Activated naive CD8-positive, alpha-beta T cell treated with anti-CD3 and anti-CD28 coated beads, Interleukin-2, amount 10 ng/mL, durations not matched to agents 7 days and 5 days (primary cell): Measurements from ENCODE around the gene CENPQ. TPM values are rescaled to one million over a fixed set of nuclear protein-coding genes. Genes with fewer than 3 reads are reported as not detected.

Experiments
- ATAC-seq: fragments of 150-1000 bp; cut with Tn5 transposase; one replicate; pipeline ENCODE4 v1.10.0; 2021; ENCODE audit warnings: low read depth, moderate library complexity
- POLR2A ChIA-PET: fragments of 350-600 bp; sonication (Branson Sonifier 250); formaldehyde crosslinking; loops from one replicate; lab custom pipeline; 2021; ENCODE audit warnings: antibody characterized with exemption; lab: Charles Lee
- DNase-seq: peaks from one replicate; pipeline ENCODE4 v3.0.0; 2021
- H3K27ac Mint-ChIP-seq: one replicate; pipeline ENCODE4 v1.8.0; 2022; ENCODE audit warnings: mild to moderate bottlenecking, mixed read lengths
- H3K27me3 Mint-ChIP-seq: one replicate; pipeline ENCODE4 v1.8.0; 2022; ENCODE audit warnings: mild to moderate bottlenecking, moderate library complexity, mixed read lengths
- H3K36me3 Mint-ChIP-seq: one replicate; pipeline ENCODE4 v1.8.0; 2021; ENCODE audit warnings: mild to moderate bottlenecking, mixed read lengths
- H3K4me1 Mint-ChIP-seq: one replicate; pipeline ENCODE4 v1.8.0; 2021; ENCODE audit warnings: mixed read lengths
- H3K4me3 Mint-ChIP-seq: one replicate; pipeline ENCODE4 v1.8.0; 2022; ENCODE audit warnings: mild to moderate bottlenecking, moderate library complexity, mixed read lengths
- H3K9me3 Mint-ChIP-seq: one replicate; pipeline ENCODE4 v1.8.0; 2021; ENCODE audit warnings: mixed read lengths
- total RNA-seq, 2 experiments: library from RNA; stranded (reverse); gene quantifications; one replicate each; pipeline ENCODE4 v1.2.3, GENCODE V29; 2021

Gene CENPQ, protein sequence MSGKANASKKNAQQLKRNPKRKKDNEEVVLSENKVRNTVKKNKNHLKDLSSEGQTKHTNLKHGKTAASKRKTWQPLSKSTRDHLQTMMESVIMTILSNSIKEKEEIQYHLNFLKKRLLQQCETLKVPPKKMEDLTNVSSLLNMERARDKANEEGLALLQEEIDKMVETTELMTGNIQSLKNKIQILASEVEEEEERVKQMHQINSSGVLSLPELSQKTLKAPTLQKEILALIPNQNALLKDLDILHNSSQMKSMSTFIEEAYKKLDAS
- 10 to 100 TPM; 14.4 to 14.5 TPM for total RNA-seq

DNA sequence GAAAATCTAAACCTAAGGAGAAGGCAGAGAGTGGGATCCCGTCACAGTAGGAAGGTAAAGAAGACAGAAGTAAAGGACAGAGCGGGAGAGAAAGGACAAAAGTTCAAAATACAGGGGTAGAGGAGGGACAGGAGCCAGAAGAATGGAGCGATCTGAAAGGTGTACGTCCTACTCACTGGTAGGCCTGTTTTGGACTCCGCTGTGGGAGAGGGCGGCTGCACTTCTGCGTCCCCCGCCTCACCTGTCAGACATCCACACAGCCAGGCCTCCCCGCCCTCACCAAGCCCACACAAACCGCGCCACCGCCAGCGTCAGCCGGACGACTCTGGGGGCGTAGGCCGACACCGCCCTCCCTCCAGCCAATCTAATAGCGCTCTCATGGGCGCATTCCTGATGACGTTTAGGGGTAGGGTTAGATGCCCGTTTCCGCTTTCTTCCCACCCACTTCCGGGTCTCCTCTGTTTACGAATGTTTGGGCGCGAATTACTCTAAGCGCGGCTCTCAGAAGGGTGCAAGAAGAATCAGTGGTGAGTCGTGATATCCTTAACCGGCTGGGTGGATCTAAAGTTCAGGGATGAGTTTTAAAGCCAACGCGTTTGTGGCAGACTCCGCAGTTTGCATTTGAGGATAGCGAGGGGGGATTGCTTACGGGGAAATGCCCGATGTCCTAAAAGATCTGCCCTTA, at the start of gene CENPQ, which contains the start of gene MMUT:
Gene CENPQ (plus strand): TSS at position 444 of the 685 bp plus-strand sequence. CDS start 6,807 bp downstream, outside the sequence.
Gene MMUT (minus strand): TSS at position 327 of the 685 bp plus-strand sequence. CDS start 3,787 bp downstream, outside the sequence.
- Mint-ChIP-seq H3K27ac (peak within 1 kb of the TSS; percentile 98), H3K27me3 (no peaks in the 10 kb centered on the region), H3K4me3 (peak within 1 kb of the TSS; percentile 99), H3K36me3 (peaks cover 14% of the 10 kb centered on the region), H3K4me1 (peaks cover 28% of the 10 kb centered on the region), H3K9me3 (no peaks in the 10 kb centered on the region)
- POLR2A ChIA-PET, result no interaction called here
- peak; percentile 93 for DNase-seq
- peak; percentile 99 for ATAC-seq

DNA sequence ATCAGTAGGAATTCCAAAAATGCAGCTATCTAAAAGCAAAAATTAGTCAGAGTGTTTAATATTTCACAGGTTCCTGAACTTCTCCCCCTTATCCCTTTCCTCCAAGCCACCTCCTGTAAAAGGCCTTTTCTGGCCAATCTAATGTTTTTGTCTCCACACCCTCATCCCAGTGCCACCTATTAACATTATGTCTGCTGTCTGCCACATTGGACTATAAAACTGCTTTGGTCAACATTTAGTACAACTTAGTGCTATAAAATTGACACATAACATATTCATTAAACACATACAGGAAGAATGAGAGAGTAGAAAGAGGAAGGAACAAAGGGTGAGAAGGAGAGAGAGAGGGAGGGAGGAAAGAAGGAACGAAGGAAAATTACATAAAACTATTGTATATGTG, 47.8 kb upstream of the CENPQ start:
- Mint-ChIP-seq H3K27me3 (peaks cover 23% of the 10 kb centered on the region), H3K9me3 (no peaks in the 10 kb centered on the region), H3K36me3 (no peaks in the 10 kb centered on the region), H3K4me3 (no peak overlapping the region), H3K27ac (no peak overlapping the region), H3K4me1 (no peaks in the 10 kb centered on the region)
- POLR2A ChIA-PET, result no interaction called here
- no peak for ATAC-seq
- no peak for DNase-seq

DNA sequence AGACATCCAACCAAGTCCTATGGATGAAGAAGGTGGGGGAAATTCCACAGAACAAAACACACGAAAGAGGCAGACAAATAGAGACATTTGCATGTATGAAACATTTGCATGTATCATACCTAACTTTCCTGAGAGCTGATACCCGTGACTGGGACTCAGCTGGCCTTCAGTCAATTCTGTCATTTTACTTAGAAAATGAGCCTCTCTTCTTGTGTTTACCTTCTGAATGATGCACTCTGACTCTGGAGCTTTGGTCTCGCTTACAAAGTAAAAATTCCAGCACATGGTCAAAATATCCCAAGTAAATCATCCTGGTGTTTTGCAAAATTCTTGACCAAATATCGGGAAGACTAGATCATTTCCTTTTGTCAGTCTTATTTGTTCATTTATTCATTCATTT, 47.0 kb upstream of the CENPQ start:
- H3K36me3 Mint-ChIP-seq, result no peaks in the 10 kb centered on the region
- no peak for DNase-seq
- H3K4me3 Mint-ChIP-seq, result no peak overlapping the region
- peaks cover 28% of the 10 kb centered on the region for H3K27me3 Mint-ChIP-seq
- POLR2A ChIA-PET, result no interaction called here
- no peaks in the 10 kb centered on the region for H3K4me1 Mint-ChIP-seq
- ATAC-seq, result no peak
- no peak overlapping the region for H3K27ac Mint-ChIP-seq
- no peaks in the 10 kb centered on the region for H3K9me3 Mint-ChIP-seq

DNA sequence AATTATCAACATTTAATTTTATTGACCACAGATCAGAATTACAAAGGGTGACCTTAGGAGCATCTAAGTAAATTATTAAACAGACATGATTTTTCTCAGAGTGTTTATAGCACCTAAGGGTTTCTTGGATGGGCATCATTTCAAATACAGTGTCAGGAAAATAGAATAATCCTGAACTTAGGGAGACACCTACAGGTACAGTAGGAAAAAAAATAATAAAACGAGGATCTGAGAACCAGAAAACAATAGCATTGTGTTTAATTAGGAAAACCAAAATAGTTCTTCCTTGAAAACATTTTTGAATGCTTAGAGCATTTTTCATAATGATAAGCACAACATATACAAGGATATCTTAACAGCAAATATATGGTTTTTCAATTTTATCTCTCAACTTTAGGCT, 39.4 kb upstream of the CENPQ start:
- Mint-ChIP-seq H3K36me3 (no peaks in the 10 kb centered on the region), H3K27ac (no peak overlapping the region), H3K4me3 (no peak overlapping the region), H3K4me1 (no peaks in the 10 kb centered on the region), H3K9me3 (no peaks in the 10 kb centered on the region), H3K27me3 (peaks cover 16% of the 10 kb centered on the region)
- DNase-seq (no peak), ATAC-seq (no peak)
- POLR2A ChIA-PET, result no interaction called here

DNA sequence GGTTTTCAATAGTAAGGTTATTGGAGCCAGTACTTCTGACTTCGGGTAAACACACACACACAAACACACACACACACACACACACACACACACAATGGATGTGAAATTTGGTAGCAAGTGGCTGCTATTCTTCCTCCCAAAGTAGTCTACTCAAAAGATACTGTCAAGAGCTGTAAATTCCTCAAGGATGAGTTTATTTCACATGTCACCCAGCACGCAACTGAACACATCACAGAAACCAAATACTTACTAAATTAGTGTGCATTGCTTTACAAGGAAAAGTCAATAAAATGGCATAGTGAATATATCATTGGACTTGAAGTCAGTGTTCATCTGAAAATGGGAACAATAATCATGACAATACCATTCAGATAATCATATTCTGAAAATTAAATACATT, 33.0 kb upstream of the CENPQ start:
- H3K27ac Mint-ChIP-seq, result no peak overlapping the region
- no peaks in the 10 kb centered on the region for H3K9me3 Mint-ChIP-seq
- H3K36me3 Mint-ChIP-seq, result peaks cover 12% of the 10 kb centered on the region
- H3K4me1 Mint-ChIP-seq, result no peaks in the 10 kb centered on the region
- ATAC-seq, result no peak
- POLR2A ChIA-PET, result no interaction called here
- DNase-seq, result no peak
- no peaks in the 10 kb centered on the region for H3K27me3 Mint-ChIP-seq
- no peak overlapping the region for H3K4me3 Mint-ChIP-seq

DNA sequence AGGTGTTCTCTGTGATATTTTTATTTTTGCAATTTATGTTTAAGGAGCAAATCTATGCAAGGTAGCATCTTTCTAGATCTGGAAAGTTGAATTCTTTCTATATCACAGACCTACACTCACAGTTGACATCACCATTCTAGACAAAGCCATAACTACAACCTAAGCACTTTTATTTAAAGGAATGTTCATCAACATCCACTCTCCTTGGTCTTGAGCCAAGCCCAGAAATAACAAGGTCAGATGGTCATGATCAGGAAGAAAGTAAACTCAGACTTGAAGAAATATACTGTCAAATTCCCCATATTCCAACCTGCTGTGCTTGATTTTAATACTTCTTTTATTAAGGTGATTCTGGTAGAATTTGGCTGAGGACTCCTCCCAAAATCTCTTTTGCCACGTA, 32.3 kb upstream of the CENPQ start:
- Mint-ChIP-seq H3K4me3 (no peak overlapping the region), H3K27me3 (no peaks in the 10 kb centered on the region), H3K36me3 (peaks cover 14% of the 10 kb centered on the region), H3K4me1 (no peaks in the 10 kb centered on the region), H3K27ac (no peak overlapping the region), H3K9me3 (no peaks in the 10 kb centered on the region)
- DNase-seq (no peak), ATAC-seq (no peak)
- POLR2A ChIA-PET, result no interaction called here

DNA sequence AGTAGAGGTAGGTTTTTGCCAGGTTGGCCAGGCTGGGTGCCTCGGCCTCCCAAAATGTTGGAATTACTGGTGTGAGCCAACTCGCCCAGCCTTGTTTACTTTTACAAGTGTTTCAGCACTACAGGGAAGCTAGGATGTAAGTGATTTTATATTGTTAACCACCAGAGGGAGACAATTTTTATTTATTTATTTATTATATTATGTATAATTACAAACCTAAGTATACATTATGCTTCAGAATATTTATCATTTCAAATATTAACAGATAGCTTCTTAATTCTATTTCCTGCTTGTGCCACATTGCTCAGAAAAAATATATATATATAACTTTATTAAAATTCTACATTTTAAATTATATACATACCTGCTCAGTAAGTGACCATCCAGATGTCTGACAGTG, 9.9 kb upstream of the CENPQ start:
- ATAC-seq (no peak), DNase-seq (no peak)
- no peak overlapping the region for H3K4me3 Mint-ChIP-seq
- H3K36me3 Mint-ChIP-seq, result peaks cover 6% of the 10 kb centered on the region
- H3K9me3 Mint-ChIP-seq, result no peaks in the 10 kb centered on the region
- POLR2A ChIA-PET, result no interaction called here
- no peaks in the 10 kb centered on the region for H3K27me3 Mint-ChIP-seq
- no peak overlapping the region for H3K27ac Mint-ChIP-seq
- peaks cover 2% of the 10 kb centered on the region for H3K4me1 Mint-ChIP-seq

DNA sequence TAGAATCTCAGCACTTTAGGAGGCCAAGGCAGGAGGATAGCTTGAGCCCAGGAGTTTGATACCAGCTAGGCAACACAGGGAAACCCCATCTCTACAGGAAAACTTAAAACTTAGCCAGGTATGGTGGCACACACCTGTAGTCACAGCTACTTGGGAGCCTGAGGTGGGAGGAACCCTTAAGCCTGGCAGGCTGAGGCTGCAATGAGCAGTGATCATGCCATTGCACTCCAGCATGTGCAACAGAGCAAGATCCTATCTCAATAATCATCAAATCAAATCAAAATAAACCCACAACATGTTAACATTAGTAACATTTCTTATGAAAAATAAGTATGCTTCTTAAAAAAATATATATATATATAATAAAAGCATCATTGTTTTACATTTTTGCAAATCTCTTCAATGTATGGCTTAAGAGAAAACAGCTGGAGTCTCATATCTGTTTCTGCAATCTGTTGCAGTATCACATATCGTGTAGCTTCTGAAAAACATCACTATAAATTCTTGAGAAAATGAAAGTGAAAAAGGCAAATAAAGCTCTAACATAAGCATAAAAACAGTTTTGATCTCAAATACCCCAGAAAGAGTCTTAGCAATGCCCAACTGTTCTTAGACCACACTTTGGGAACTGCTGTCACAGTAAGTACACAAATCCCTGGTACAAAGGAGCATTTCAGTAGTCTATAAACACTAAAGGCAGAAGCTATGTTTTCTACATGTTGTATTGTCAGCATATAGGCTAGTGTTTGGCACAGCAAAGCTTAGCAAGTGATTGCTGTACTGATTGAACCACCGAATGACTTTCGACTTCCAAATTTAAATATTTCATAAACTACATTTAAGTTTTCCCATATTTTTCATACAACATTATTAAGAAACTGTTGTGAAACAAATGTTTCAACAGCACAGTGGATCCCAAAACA, 8.1 kb upstream of the CENPQ start:
- Mint-ChIP-seq H3K27ac (no peak overlapping the region), H3K36me3 (peaks cover 6% of the 10 kb centered on the region), H3K4me1 (peaks cover 2% of the 10 kb centered on the region), H3K9me3 (no peaks in the 10 kb centered on the region), H3K4me3 (no peak overlapping the region), H3K27me3 (no peaks in the 10 kb centered on the region)
- no peak for DNase-seq
- no peak for ATAC-seq
- POLR2A ChIA-PET, result no interaction called here

DNA sequence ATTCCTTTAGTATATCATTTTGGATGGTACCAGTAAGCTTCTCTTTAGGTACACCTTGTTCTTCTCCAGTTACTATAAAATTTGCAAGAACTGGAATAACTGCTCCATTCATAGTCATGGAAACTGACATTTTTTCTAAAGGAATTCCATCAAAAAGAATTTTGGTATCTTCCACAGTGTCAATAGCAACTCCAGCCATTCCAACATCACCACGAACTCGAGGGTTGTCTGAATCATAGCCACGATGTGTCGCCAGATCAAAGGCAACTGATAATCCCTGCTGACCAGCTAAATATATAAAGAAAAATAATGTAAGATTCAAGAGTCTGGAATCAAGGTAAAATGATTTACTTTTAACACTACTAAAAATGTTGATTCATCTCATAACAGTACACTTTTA, 5.4 kb upstream of the CENPQ start:
- Mint-ChIP-seq H3K9me3 (no peaks in the 10 kb centered on the region), H3K4me3 (no peak overlapping the region), H3K36me3 (peaks cover 3% of the 10 kb centered on the region), H3K27me3 (no peaks in the 10 kb centered on the region), H3K4me1 (peaks cover 10% of the 10 kb centered on the region), H3K27ac (no peak overlapping the region)
- POLR2A ChIA-PET, result no interaction called here
- DNase-seq, result no peak
- no peak for ATAC-seq

DNA sequence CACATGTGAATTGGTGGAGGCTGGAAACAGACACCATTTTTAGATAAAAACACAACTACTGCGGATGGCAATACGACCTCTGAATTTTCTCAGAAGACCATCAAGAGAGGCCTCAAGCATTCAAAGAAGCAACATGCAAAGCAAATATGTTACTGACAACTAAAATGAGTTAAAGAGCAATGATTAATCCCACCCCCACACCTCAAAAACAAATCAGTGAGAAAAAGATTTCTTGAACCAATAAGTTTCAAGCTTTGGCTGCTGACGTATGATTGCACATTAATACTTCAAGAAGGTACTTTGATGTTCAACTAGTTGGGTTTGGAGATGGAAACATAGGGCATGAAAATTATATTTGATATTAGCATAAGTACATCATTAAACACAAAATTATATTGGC, 1.1 kb upstream of the CENPQ start:
- POLR2A ChIA-PET, result no interaction called here
- H3K27ac Mint-ChIP-seq, result peak overlapping the region; percentile 98
- DNase-seq (no peak), ATAC-seq (no peak)
- H3K4me3 Mint-ChIP-seq, result peak overlapping the region; percentile 99
- H3K36me3 Mint-ChIP-seq, result peaks cover 11% of the 10 kb centered on the region
- no peaks in the 10 kb centered on the region for H3K27me3 Mint-ChIP-seq
- H3K4me1 Mint-ChIP-seq, result peaks cover 26% of the 10 kb centered on the region
- no peaks in the 10 kb centered on the region for H3K9me3 Mint-ChIP-seq

DNA sequence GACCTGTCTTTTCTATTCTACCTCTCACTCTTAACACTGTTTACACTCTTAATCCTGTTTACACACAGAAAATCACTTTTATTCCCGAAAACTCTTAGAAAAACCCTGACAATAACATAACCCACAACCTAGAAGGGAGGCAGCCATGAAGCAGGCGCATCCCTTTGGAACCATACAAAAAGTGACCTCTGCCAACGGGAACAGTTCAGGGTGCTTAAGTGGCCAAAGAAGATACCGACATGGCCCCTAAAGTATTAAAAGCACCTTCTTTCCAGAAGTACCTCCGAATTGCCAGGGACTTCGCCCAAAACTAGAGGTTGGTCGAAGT, 607 bp upstream of the CENPQ start:
- peak overlapping the region; percentile 99 for H3K4me3 Mint-ChIP-seq
- peak overlapping the region; percentile 98 for H3K27ac Mint-ChIP-seq
- peaks cover 11% of the 10 kb centered on the region for H3K36me3 Mint-ChIP-seq
- POLR2A ChIA-PET, result no interaction called here
- H3K4me1 Mint-ChIP-seq, result peaks cover 26% of the 10 kb centered on the region
- no peaks in the 10 kb centered on the region for H3K9me3 Mint-ChIP-seq
- H3K27me3 Mint-ChIP-seq, result no peaks in the 10 kb centered on the region
- DNase-seq, result no peak
- ATAC-seq, result peak; percentile 8

DNA sequence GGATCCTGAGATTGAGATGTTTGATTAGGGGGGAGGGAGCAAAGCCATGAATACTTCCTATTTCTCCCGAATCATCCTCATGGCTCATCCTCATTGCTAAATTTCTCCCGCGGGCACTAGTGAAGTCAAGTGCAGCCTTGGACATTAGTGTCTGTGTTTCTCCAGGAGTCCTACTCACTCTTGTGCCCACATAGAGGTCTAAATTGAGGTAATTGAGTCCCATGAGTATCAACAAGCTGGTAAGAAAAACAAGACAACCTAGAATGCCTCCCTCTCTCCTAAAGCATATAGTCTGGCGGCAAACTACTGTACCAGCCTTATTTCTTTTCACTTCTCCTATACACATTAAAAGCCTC, 420 bp downstream of the CENPQ start:
- Mint-ChIP-seq H3K36me3 (peaks cover 14% of the 10 kb centered on the region), H3K27ac (peak overlapping the region; percentile 98), H3K9me3 (no peaks in the 10 kb centered on the region), H3K27me3 (no peaks in the 10 kb centered on the region), H3K4me3 (peak overlapping the region; percentile 99), H3K4me1 (peaks cover 28% of the 10 kb centered on the region)
- DNase-seq, result no peak
- ATAC-seq, result no peak
- POLR2A ChIA-PET, result no interaction called here

DNA sequence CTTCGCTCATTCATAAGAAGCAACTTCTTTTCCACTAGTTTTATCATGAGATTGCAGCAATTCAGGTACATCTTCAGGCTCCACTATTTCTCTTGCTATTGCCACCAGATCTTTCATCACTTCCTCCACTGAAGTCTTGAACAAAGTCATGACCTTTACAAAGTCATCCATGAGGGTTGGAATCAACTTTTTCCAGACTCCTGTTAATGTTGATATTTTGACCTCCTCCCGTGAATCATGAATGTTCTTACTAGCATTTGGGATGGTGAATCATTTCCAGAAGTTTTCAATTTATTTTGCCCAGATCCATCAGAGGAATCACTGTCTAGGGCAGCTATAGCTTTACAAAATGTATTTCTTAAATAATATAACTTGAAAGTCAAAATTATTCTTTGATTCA, 1.5 kb downstream of the CENPQ start:
- ATAC-seq, result no peak
- POLR2A ChIA-PET, result no interaction called here
- no peaks in the 10 kb centered on the region for H3K9me3 Mint-ChIP-seq
- peaks cover 32% of the 10 kb centered on the region for H3K4me1 Mint-ChIP-seq
- no peak for DNase-seq
- H3K27ac Mint-ChIP-seq, result peak overlapping the region; percentile 68
- no peaks in the 10 kb centered on the region for H3K27me3 Mint-ChIP-seq
- peak overlapping the region; percentile 99 for H3K4me3 Mint-ChIP-seq
- peaks cover 11% of the 10 kb centered on the region for H3K36me3 Mint-ChIP-seq
